Measurements from ENCODE around the gene FGD6.
"Not testable (repeated sequence)": the region's sequence is repeated elsewhere in the genome, so short reads cannot be mapped to it uniquely, and the experiment has no call there.

- not testable (repeated sequence) for TF ChIP-seq CTCF (conservative IDR thresholded peaks at IDR 0.05 in 1 of 2, IDR thresholded peaks at IDR 0.05 in 1 of 2; ENCODE audit: low read depth in 1 of 2, low read length in 2 of 2); EZH2 (IDR thresholded peaks at IDR 0.05; ENCODE audit: low read length, missing control alignments)
Measured at GRCh38 chr12:95235621-95236020, 18.4 kb upstream of the FGD6 start.

All from fibroblast of lung (primary cell).